Transverse colon (tissue), 4 donors: ENCODE measurements around the gene ZSCAN22. TPM values are rescaled to one million over a fixed set of nuclear protein-coding genes. Genes with fewer than 3 reads are reported as not detected.

ENCODE experiments used
- DNase-seq: peaks from one replicate; pipeline ENCODE4 v3.0.0-alpha.2; 2019
- H3K27ac ChIP-seq, 4 donors: fragments of 200-600 bp; sonication (generic); 2 replicates each; pipeline ENCODE4 v1.5.1; 2016 to 2018; ENCODE audit warnings: inconsistent platforms in 4 of 4
- H3K27me3 ChIP-seq: fragments of 200-600 bp; sonication (generic); 2 replicates; pipeline ENCODE4 v1.5.1; 2017; ENCODE audit warnings: inconsistent platforms
- H3K36me3 ChIP-seq, 4 donors: fragments of 200-600 bp; sonication (generic); 2 replicates each; pipeline ENCODE4 v1.5.1; 2017 to 2019; ENCODE audit warnings: inconsistent platforms in 4 of 4
- H3K4me1 ChIP-seq, 4 donors: fragments of 200-600 bp; sonication (generic); 2 replicates each; pipeline ENCODE4 v1.5.1; 2017 to 2020; ENCODE audit warnings: inconsistent platforms in 4 of 4
- H3K4me3 ChIP-seq, 4 donors: fragments of 200-600 bp; sonication (generic); 1 replicate in 1 of 4; 2 replicates in 3 of 4; pipeline versions ENCODE4 v1.5.1 to v1.6.1; 2017 to 2019; ENCODE audit warnings: inconsistent platforms in 4 of 4
- H3K9me3 ChIP-seq, 2 donors: fragments of 200-600 bp; sonication (generic); 2 replicates each; pipeline ENCODE4 v1.5.1; 2017 to 2019; ENCODE audit warnings: inconsistent platforms in 2 of 2
- CTCF ChIP-seq, 5 experiments: fragments of 200-600 bp in 3 of 5; fragments of 450-650 bp in 2 of 5; sonication (generic) in 3 of 5; IDR thresholded peaks; 1 replicate in 2 of 5; 2 replicates in 3 of 5; pipeline ENCODE4 v1.5.1; 2016 to 2017; ENCODE audit warnings: antibody characterized with exemption in 5 of 5, inconsistent platforms in 3 of 5, mild to moderate bottlenecking in 2 of 5, moderate library complexity in 1 of 5
- EP300 ChIP-seq: sonication (generic); formaldehyde crosslinking; IDR thresholded peaks from one replicate; pipeline ENCODE4 v1.6.1; 2017; ENCODE audit warnings: antibody characterized with exemption, low read depth
- POLR2A ChIP-seq: fragments of 450-650 bp; IDR thresholded peaks from one replicate; pipeline ENCODE4 v1.6.1; 2016; ENCODE audit warnings: antibody characterized with exemption, mild to moderate bottlenecking, moderate library complexity
- POLR2AphosphoS5 ChIP-seq, 3 donors: sonication (generic); formaldehyde crosslinking; IDR thresholded peaks; one replicate each; pipeline ENCODE4 v1.6.1; 2016; ENCODE audit warnings: antibody characterized with exemption in 3 of 3
- WGBS, 2 donors: methylation state at CpG; one replicate each; pipeline ENCODE4 v1.1.5; 2018; ENCODE audit warnings: low coverage in 1 of 2; 5-methylcytosine and 5-hydroxymethylcytosine counted together
- in situ Hi-C, 4 donors: fragments of 200-750 bp; cut with MboI; loops; one replicate each; pipeline versions ENCODE4 v1.15.0 to v1.15.1; 2017; ENCODE audit warnings: low sequenced_read_pairs in 3 of 4, low pct_ligation_motif_present in 1 of 4, low pct_unique_long_range_greater_than_20kb in 1 of 4
- intact Hi-C: fragments of 100-400 bp; cut with DNase I; formaldehyde crosslinking; loops from one replicate; pipeline ENCODE4 v1.15.1; 2023; ENCODE audit warnings: low total_unique reads
- total RNA-seq, 4 donors: library from RNA; depleted of rRNA; stranded (reverse); fragments of >200 nt; gene quantifications; one replicate each; pipeline ENCODE4 v1.1.0, GENCODE V29; 2016

Gene ZSCAN22
- total RNA-seq, 4 donors from 2014 or later = 3.0 to 11.6 (median 3.3) TPM

- Histone ChIP-seq H3K27me3 (peaks cover 58% of the 10 kb centered on the region), H3K4me1 (peaks cover 0 to 27% (median 15%) of the 10 kb centered on the region in 4 donors), H3K4me3 (no peak overlapping the region), H3K27ac (no peak overlapping the region), H3K9me3 (no peaks in the 10 kb centered on the region), H3K36me3 (no peaks in the 10 kb centered on the region)
- WGBS, 2 donors = 86 to 90% methylated on average over 3 to 23 of the region's 23 CpGs
- in situ Hi-C loops = no loop called here
- intact Hi-C loops = no loop called here
- TF ChIP-seq POLR2AphosphoS5 (IDR thresholded peaks at IDR 0.05) (no peak), EP300 (no peak), CTCF (IDR thresholded peaks at IDR 0.05) (no peak), POLR2A (no peak)
- no peak for DNase-seq
These were observed 25.4 kb downstream of the ZSCAN22 start for GRCh38 chr19:58351990-58352755.

GRCh38 chr19:58352760-58353671, 26.2 kb downstream of the ZSCAN22 start, which contains the start of gene A1BG:
TSS of gene A1BG (minus strand) at chr19:58353492. CDS start at chr19:58353437, 55 bp downstream.
- H3K4me1 ChIP-seq = peaks cover 0 to 27% (median 13%) of the 10 kb centered on the region in 4 donors
- TF ChIP-seq EP300 (no peak), POLR2AphosphoS5 (IDR thresholded peaks at IDR 0.05) (no peak), POLR2A (no peak), CTCF (IDR thresholded peaks at IDR 0.05) (no peak)

GRCh38 chr19:58353717-58354477, 27.1 kb downstream of the ZSCAN22 start:
- Histone ChIP-seq H3K36me3 (no peaks in the 10 kb centered on the region), H3K4me3 (no peak overlapping the region), H3K9me3 (no peaks in the 10 kb centered on the region), H3K27ac (no peak overlapping the region), H3K4me1 (peaks cover 0 to 25% (median 13%) of the 10 kb centered on the region in 4 donors), H3K27me3 (peaks cover 40% of the 10 kb centered on the region)
- in situ Hi-C loops = no loop called here
- DNase-seq = no peak
- intact Hi-C loops = no loop called here
- no peak for TF ChIP-seq EP300
- TF ChIP-seq POLR2AphosphoS5 (IDR thresholded peaks at IDR 0.05) = no peak
- TF ChIP-seq POLR2A = no peak
- TF ChIP-seq CTCF (IDR thresholded peaks at IDR 0.05) = no peak
- 80 to 86% methylated on average over 4 to 15 of the region's 15 CpGs for WGBS, 2 donors

More at GRCh38 chr19:58352760-58353671, 26.2 kb downstream of the ZSCAN22 start, which contains the start of gene A1BG:
- no peak for DNase-seq
- intact Hi-C loops = no loop called here
- no peaks in the 10 kb centered on the region for H3K9me3 ChIP-seq
- in situ Hi-C loops = no loop called here
- no peaks in the 10 kb centered on the region for H3K36me3 ChIP-seq
- no peak within 1 kb of the TSS for H3K27ac ChIP-seq
- H3K4me3 ChIP-seq = no peak within 1 kb of the TSS
- peaks cover 49% of the 10 kb centered on the region for H3K27me3 ChIP-seq
- WGBS, 2 donors = 81 to 92% methylated on average over 5 to 24 of the region's 26 CpGs
